H1 (cell line): ENCODE results near the gene CAMK2D. TPM values are rescaled to one million over a fixed set of nuclear protein-coding genes. Genes with fewer than 3 reads are reported as not detected.

Source experiments
- CTCF ChIA-PET: fragments of 300-600 bp; sonication (Branson Sonifier 250); formaldehyde crosslinking; loops from one replicate; lab custom pipeline; 2021; ENCODE audit not compliant: partially characterized antibody; lab: Charles Lee
- POLR2A ChIA-PET: fragments of 300-600 bp; sonication (Branson Sonifier 250); formaldehyde crosslinking; loops from one replicate; lab custom pipeline; 2021; ENCODE audit warnings: inconsistent platforms; ENCODE audit not compliant: partially characterized antibody; lab: Charles Lee
- DNase-seq, 2 experiments: peaks; one replicate each; pipeline versions ENCODE4 v3.0.0 to v3.0.0-alpha.2; 2010 to 2022; ENCODE audit warnings: low spot score in 2 of 2, low read depth in 1 of 2, mixed read lengths in 1 of 2
- FAIRE-seq: peaks from 2 replicates; lab custom pipeline; 2011; peaks lifted over from hg19 to GRCh38; lab: Jason Lieb, UNC
- H2AFZ ChIP-seq: 2 replicates; pipeline ENCODE4 v1.8.1; 2012; ENCODE audit warnings: low read length, inconsistent platforms
- H2AK5ac ChIP-seq: 2 replicates; pipeline ENCODE4 v1.6.1; 2013; ENCODE audit warnings: low read depth, low read length
- H2BK120ac ChIP-seq: replicated peaks from 2 replicates; pipeline ENCODE3; 2013; ENCODE audit warnings: low read depth, low read length, inconsistent platforms
- H2BK12ac ChIP-seq: 2 replicates; pipeline ENCODE4 v1.6.1; 2013; ENCODE audit warnings: low read depth, low read length
- H2BK15ac ChIP-seq: 2 replicates; pipeline ENCODE4 v1.6.1; 2013; ENCODE audit warnings: low read length
- H2BK20ac ChIP-seq: 2 replicates; pipeline ENCODE4 v1.6.1; 2013; ENCODE audit warnings: low read length
- H2BK5ac ChIP-seq: 2 replicates; pipeline ENCODE4 v1.6.1; 2013; ENCODE audit warnings: low read depth, low read length
- H3K14ac ChIP-seq: 2 replicates; pipeline ENCODE4 v1.6.1; 2013; ENCODE audit warnings: inconsistent platforms; ENCODE audit not compliant: insufficient read length
- H3K18ac ChIP-seq: 2 replicates; pipeline ENCODE4 v1.6.1; 2013; ENCODE audit warnings: low read length; ENCODE audit errors: extremely low read depth
- H3K23ac ChIP-seq: 2 replicates; pipeline ENCODE4 v1.6.1; 2013; ENCODE audit warnings: inconsistent platforms; ENCODE audit not compliant: insufficient read length
- H3K23me2 ChIP-seq: 2 replicates; pipeline ENCODE4 v1.6.1; 2013; ENCODE audit warnings: low read depth, low read length
- H3K27ac ChIP-seq: 2 replicates; pipeline ENCODE4 v1.6.1; 2011; ENCODE audit warnings: low read depth, low read length, inconsistent platforms
- H3K27me3 ChIP-seq, 4 experiments: replicated peaks in 1 of 4; 1 replicate in 1 of 4; 2 replicates in 3 of 4; pipeline versions ENCODE4 v1.6.1 to v1.8.1; 2011 to 2013; ENCODE audit warnings: low read length in 3 of 4, mild to moderate bottlenecking in 3 of 4, inconsistent platforms in 2 of 4, mixed read lengths in 2 of 4, moderate library complexity in 1 of 4; ENCODE audit not compliant: control insufficient read depth in 3 of 4, insufficient read depth in 3 of 4; ENCODE audit errors: extremely low read depth in 1 of 4
- H3K36me3 ChIP-seq, 4 experiments: 2 replicates each; pipeline versions ENCODE4 v1.6.1 to v1.8.1; 2011 to 2013; ENCODE audit warnings: mild to moderate bottlenecking in 4 of 4, low read length in 3 of 4, moderate library complexity in 2 of 4, control low read depth in 1 of 4, inconsistent platforms in 1 of 4; ENCODE audit not compliant: insufficient read depth in 4 of 4, control insufficient read depth in 2 of 4
- H3K4ac ChIP-seq: replicated peaks from 2 replicates; pipeline ENCODE3; 2013; ENCODE audit warnings: low read length, low read depth, mixed read lengths, inconsistent platforms; ENCODE audit not compliant: insufficient read length
- H3K4me1 ChIP-seq, 4 experiments: replicated peaks in 1 of 4; 1 replicate in 1 of 4; 2 replicates in 3 of 4; pipeline versions ENCODE4 v1.6.1 to v1.8.1; 2011 to 2013; ENCODE audit warnings: low read length in 3 of 4, inconsistent platforms in 2 of 4, mixed read lengths in 1 of 4; ENCODE audit not compliant: insufficient read depth in 4 of 4, control insufficient read depth in 3 of 4
- H3K4me2 ChIP-seq, 2 experiments: 2 replicates each; pipeline versions ENCODE4 v1.6.1 to v1.8.1; 2011 to 2013; ENCODE audit warnings: low read depth in 2 of 2, low read length in 2 of 2, control low read depth in 1 of 2, inconsistent platforms in 1 of 2, mild to moderate bottlenecking in 1 of 2; ENCODE audit not compliant: insufficient read depth in 1 of 2
- H3K4me3 ChIP-seq, 4 experiments: fragments of 200-600, 300-600 bp in 1 of 4; sonication (generic), shearing (Covaris generic), sonication (Bioruptor Twin) in 1 of 4; 2 replicates each; pipeline versions ENCODE4 v1.5.1 to v1.8.1; 2011 to 2016; ENCODE audit warnings: low read length in 4 of 4, low read depth in 3 of 4, control low read depth in 2 of 4, inconsistent platforms in 2 of 4, mild to moderate bottlenecking in 2 of 4, mixed read lengths in 1 of 4, moderate library complexity in 1 of 4; ENCODE audit not compliant: insufficient read depth in 2 of 4; ENCODE audit errors: extremely low read depth in 1 of 4
- H3K56ac ChIP-seq: replicated peaks from 2 replicates; pipeline ENCODE3; 2013; ENCODE audit warnings: low read depth, mild to moderate bottlenecking, mixed read lengths, low read length, inconsistent platforms; ENCODE audit not compliant: insufficient read length
- H3K79me1 ChIP-seq: 2 replicates; pipeline ENCODE4 v1.6.1; 2013; ENCODE audit warnings: low read depth, low read length, control low read depth
- H3K79me2 ChIP-seq, 2 experiments: 2 replicates each; pipeline versions ENCODE4 v1.6.1 to v1.8.1; 2012 to 2013; ENCODE audit warnings: low read length in 2 of 2, mild to moderate bottlenecking in 2 of 2, inconsistent platforms in 1 of 2; ENCODE audit not compliant: insufficient read depth in 2 of 2, control insufficient read depth in 1 of 2
- H3K9ac ChIP-seq, 4 experiments: replicated peaks in 1 of 4; 1 replicate in 1 of 4; 2 replicates in 3 of 4; pipeline versions ENCODE4 v1.6.1 to v1.8.1; 2011 to 2013; ENCODE audit warnings: low read depth in 3 of 4, low read length in 3 of 4, control low read depth in 2 of 4, mild to moderate bottlenecking in 2 of 4, moderate library complexity in 2 of 4, inconsistent platforms in 1 of 4; ENCODE audit errors: extremely low read depth in 1 of 4
- H3K9me3 ChIP-seq, 2 experiments: 2 replicates each; pipeline versions ENCODE4 v1.6.1 to v1.8.1; 2012 to 2013; ENCODE audit warnings: mild to moderate bottlenecking in 2 of 2, moderate library complexity in 2 of 2, control low read depth in 1 of 2, inconsistent platforms in 1 of 2, low read depth in 1 of 2, low read length in 1 of 2, mixed read lengths in 1 of 2; ENCODE audit not compliant: insufficient read depth in 2 of 2
- H4K20me1 ChIP-seq, 2 experiments: replicated peaks in 1 of 2; 2 replicates each; pipeline versions ENCODE3 to v1.8.1; 2011 to 2013; ENCODE audit warnings: inconsistent platforms in 2 of 2, low read length in 2 of 2, mild to moderate bottlenecking in 1 of 2; ENCODE audit not compliant: insufficient read depth in 2 of 2, control insufficient read depth in 1 of 2
- H4K5ac ChIP-seq: 2 replicates; pipeline ENCODE4 v1.6.1; 2013; ENCODE audit warnings: low read length, low read depth, mixed read lengths, inconsistent platforms; ENCODE audit not compliant: insufficient read length
- H4K8ac ChIP-seq: 2 replicates; pipeline ENCODE4 v1.8.0; 2013; ENCODE audit warnings: mild to moderate bottlenecking, moderate library complexity, low read length, inconsistent platforms; ENCODE audit not compliant: insufficient read depth; ENCODE audit errors: extremely low read depth
- H4K91ac ChIP-seq: replicated peaks from 2 replicates; pipeline ENCODE3; 2013; ENCODE audit warnings: low read length, mixed read lengths, inconsistent platforms; ENCODE audit not compliant: insufficient read length
- ATF3 ChIP-seq: IDR thresholded peaks from 2 replicates; pipeline ENCODE4 v1.6.1; 2011; ENCODE audit warnings: low read depth, mild to moderate bottlenecking, low read length; ENCODE audit not compliant: insufficient read depth
- KDM1A ChIP-seq: fragments of 200-600, 300-600 bp; sonication (generic); IDR thresholded peaks from 2 replicates; pipeline ENCODE4 v1.7.1; 2016; ENCODE audit warnings: mild to moderate bottlenecking, low read length, borderline replicate concordance
- KDM4A ChIP-seq: IDR thresholded peaks from one replicate; pipeline ENCODE4 v1.7.1; 2012; ENCODE audit warnings: low read depth, mild to moderate bottlenecking, moderate library complexity, low read length, inconsistent platforms; ENCODE audit not compliant: severe bottlenecking
- SIN3A ChIP-seq, 2 experiments: IDR thresholded peaks in 1 of 2; conservative IDR thresholded peaks in 1 of 2; 2 replicates each; pipeline ENCODE4 v1.6.1; 2011 to 2012; ENCODE audit warnings: low read length in 2 of 2, improper control_type of control experiment in 1 of 2, low read depth in 1 of 2, mild to moderate bottlenecking in 1 of 2
- SIX5 ChIP-seq: IDR thresholded peaks from 2 replicates; pipeline ENCODE4 v1.6.1; 2011; ENCODE audit warnings: mild to moderate bottlenecking, low read depth, low read length
- SP2 ChIP-seq: IDR thresholded peaks from 2 replicates; pipeline ENCODE4 v1.6.1; 2012; ENCODE audit warnings: mild to moderate bottlenecking, low read length, inconsistent platforms
- TBP ChIP-seq: IDR thresholded peaks from 2 replicates; pipeline ENCODE4 v1.6.1; 2011; ENCODE audit warnings: low read depth, low read length, improper control_type of control experiment
- WGBS, 2 experiments: shearing (Covaris generic) in 1 of 2; methylation state at CpG; one replicate each; pipeline versions ENCODE4 v1.1.6 to v1.1.7; 2013 to 2015; ENCODE audit warnings: low lambda C conversion rate in 2 of 2, mixed read lengths in 2 of 2, inconsistent platforms in 1 of 2, low coverage in 1 of 2, missing lambda C conversion rate in 1 of 2; ENCODE audit not compliant: insufficient replicate concordance in 2 of 2, insufficient coverage in 1 of 2, insufficient read length in 1 of 2; ENCODE audit errors: extremely low coverage in 1 of 2, missing lambda C conversion rate in 1 of 2; 5-methylcytosine and 5-hydroxymethylcytosine counted together
- polyA plus RNA-seq, 7 experiments: library from polyadenylated mRNA; depleted of rRNA in 3 of 7; stranded (reverse) in 5 of 7; unstranded in 2 of 7; fragments of >200 nt in 5 of 7; fragments of 200-250 nt in 2 of 7; gene quantifications; 1 replicate in 5 of 7; 2 replicates in 1 of 7; 4 replicates in 1 of 7; pipeline versions ENCODE4 v1.2.1 to v1.2.3, GENCODE V29; 2011 to 2013; ENCODE audit warnings: missing spikeins in 2 of 7, mixed read lengths in 2 of 7
- total RNA-seq: library from RNA; stranded (reverse); fragmentation: NEBNext Ultra II Directional; extraction: Animal tissue kit (Norgen Biotek cat#: 25700); gene quantifications from 2 replicates; pipeline ENCODE4 v1.2.1, GENCODE V29; 2021
- TF ChIP-seq, protein P1 (sequence below): IDR thresholded peaks from 2 replicates; pipeline ENCODE4 v1.6.1; 2012; ENCODE audit warnings: inconsistent platforms

Gene CAMK2D
- total and polyA plus RNA-seq, 2 of the 8 experiments (the other 6 are each of a cell fraction or from before 2014, with no cell fraction given), result 3.2 to 7.0 TPM

- Histone ChIP-seq H2AK5ac (no peak overlapping the region), H4K20me1 (no peaks in the 10 kb centered on the region), H2BK15ac (no peak overlapping the region), H3K56ac (no peak overlapping the region), H2BK5ac (no peak overlapping the region), H4K8ac (no peak overlapping the region), H3K18ac (no peak overlapping the region), H3K4me1 (no peaks in the 10 kb centered on the region), H3K27me3 (peaks cover 0 to 8% (median 6%) of the 10 kb centered on the region in 4 experiments; a peak in 6 of 7 replicates), H3K14ac (no peak overlapping the region), H2BK120ac (no peak overlapping the region), H3K4me2 (no peak overlapping the region), H2AFZ (no peak overlapping the region), H3K9me3 (no peaks in the 10 kb centered on the region), H3K9ac (no peak overlapping the region), H3K4ac (no peak overlapping the region), H3K36me3 (no peaks in the 10 kb centered on the region), H3K79me2 (no peaks in the 10 kb centered on the region), H3K4me3 (no peak overlapping the region), H3K27ac (no peak overlapping the region), H2BK20ac (no peak overlapping the region), H2BK12ac (no peak overlapping the region), H4K91ac (no peak overlapping the region), H3K79me1 (no peaks in the 10 kb centered on the region), H4K5ac (no peak overlapping the region), H3K23me2 (peaks cover 9% of the 10 kb centered on the region), H3K23ac (no peak overlapping the region)
- WGBS, 2 experiments, result 59% methylated on average over 1 of the region's 1 CpG; no CpG with 5 or more reads in 1 of the 2 experiments
- FAIRE-seq (no peak), DNase-seq (no peak)
- CTCF ChIA-PET, result no interaction called here
- TF ChIP-seq SIN3A (conservative IDR thresholded peaks at IDR 0.05 in 1 of 2, IDR thresholded peaks at IDR 0.05 in 1 of 2; ENCODE audit: low read depth in 1 of 2, low read length in 2 of 2) (no peak), SP2 (no peak), TBP (no peak), SIX5 (no peak), KDM4A (no peak), ATF3 (no peak), KDM1A (no peak)
- TF ChIP-seq, protein P1, sequence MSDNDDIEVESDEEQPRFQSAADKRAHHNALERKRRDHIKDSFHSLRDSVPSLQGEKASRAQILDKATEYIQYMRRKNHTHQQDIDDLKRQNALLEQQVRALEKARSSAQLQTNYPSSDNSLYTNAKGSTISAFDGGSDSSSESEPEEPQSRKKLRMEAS, result no peak
- POLR2A ChIA-PET, result no interaction called here
These were observed 5.5 kb downstream of the CAMK2D start for GRCh38 chr4:113756005-113756410.
